ENCODE measurements around the gene CHD6. TPM values are rescaled to one million over a fixed set of nuclear protein-coding genes. Genes with fewer than 3 reads are reported as not detected.
"Not testable (repeated sequence)": the region's sequence is repeated elsewhere in the genome, so short reads cannot be mapped to it uniquely, and the experiment has no call there.

CHD6 gene
- total RNA-seq, 2 donors from 2014 or later, result 16.5 to 21.4 TPM

- Mint-ChIP-seq H3K27me3 (no peaks in the 10 kb centered on the region), H3K27ac (peak overlapping the region; percentile 52), H3K36me3 (ENCODE audit: low read depth) (peaks cover 37% of the 10 kb centered on the region), H3K9me3 (peaks cover 8% of the 10 kb centered on the region), H3K4me3 (peak overlapping the region; percentile 10), H3K4me1 (peaks cover 14% of the 10 kb centered on the region)
- ATAC-seq (replicated peaks), result no peak
Measured at GRCh38 chr20:41552295-41553068, 65.7 kb downstream of the CHD6 start.

DNA sequence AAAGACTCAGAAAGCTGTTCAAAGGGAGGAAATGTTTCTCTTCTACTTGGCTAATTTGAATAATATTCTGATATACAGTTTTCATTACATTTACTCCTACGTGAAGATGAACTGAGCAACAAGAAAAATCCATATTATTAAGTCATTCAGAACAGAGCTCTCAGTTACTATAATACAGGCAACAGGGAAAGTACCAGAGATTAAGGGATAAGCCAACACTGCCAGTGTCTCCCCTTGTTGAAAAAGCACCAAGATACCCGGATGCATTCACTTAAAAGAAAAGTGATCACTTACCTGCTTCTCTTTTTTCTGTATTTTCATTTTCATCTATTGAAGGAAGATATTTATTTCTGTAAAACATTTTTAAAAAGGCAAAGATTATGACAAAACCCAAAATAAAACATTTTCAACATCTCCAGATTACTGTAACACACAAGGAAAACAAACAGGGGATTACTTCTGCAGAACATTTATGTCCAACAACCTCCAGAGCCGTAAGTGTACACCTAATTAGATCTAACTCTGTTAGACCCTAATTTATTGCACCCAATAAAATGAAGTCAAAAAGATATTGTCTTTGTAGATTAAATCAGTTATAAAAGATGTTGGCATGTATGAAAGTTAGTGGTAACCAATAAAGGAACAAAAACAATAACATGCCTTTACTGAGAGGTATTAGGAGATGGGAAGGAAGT lies 67.0 kb downstream of the CHD6 start:
- Mint-ChIP-seq H3K4me1 (peaks cover 14% of the 10 kb centered on the region), H3K9me3 (peaks cover 8% of the 10 kb centered on the region), H3K27ac (no peak overlapping the region), H3K27me3 (no peaks in the 10 kb centered on the region), H3K4me3 (no peak overlapping the region), H3K36me3 (ENCODE audit: low read depth) (peaks cover 24% of the 10 kb centered on the region)
- no peak for ATAC-seq (replicated peaks)

DNA sequence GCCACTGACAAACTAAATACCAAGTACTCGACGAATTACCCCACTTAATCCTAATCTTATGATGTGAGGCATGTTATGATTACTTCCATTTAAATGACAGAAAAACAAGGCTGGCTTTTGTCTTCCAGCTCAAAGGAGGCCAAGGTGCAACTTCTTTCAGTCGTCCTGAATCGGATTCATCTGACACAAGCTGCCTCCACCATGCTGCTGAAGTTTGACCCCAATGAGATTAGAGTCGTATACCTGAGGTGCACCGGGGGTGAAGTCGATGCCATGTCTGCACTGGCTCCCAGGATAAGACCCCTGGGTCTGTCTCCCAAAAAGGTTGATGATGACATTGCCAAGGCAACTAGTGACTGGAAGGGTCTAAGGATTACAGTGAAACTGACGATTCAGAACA lies 71.0 kb downstream of the CHD6 start:
- no peak for ATAC-seq (replicated peaks)
- Mint-ChIP-seq H3K27me3 (no peaks in the 10 kb centered on the region), H3K27ac (no peak overlapping the region), H3K36me3 (ENCODE audit: low read depth) (peaks cover 18% of the 10 kb centered on the region), H3K9me3 (peaks cover 8% of the 10 kb centered on the region), H3K4me1 (peaks cover 9% of the 10 kb centered on the region), H3K4me3 (no peak overlapping the region)

DNA sequence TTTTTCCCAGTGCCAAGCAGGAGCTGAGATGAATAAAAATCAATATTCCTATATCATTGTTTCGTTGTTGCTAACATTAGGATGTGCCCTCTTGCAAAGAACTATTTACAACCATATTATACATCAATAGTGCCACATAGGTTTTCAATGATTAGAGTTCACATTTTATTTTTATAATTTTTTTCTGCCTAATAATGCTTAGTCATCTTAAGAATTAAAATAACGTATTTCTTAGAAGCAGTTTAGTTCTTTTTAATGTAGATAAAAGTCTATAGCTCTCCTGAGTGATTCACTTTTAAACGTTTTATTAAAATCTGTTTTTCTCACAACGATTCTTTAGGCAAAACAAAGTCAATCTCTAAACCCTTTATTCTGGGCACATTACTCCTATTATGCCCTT lies 71.6 kb downstream of the CHD6 start:
- Mint-ChIP-seq H3K27me3 (no peaks in the 10 kb centered on the region), H3K36me3 (ENCODE audit: low read depth) (peaks cover 18% of the 10 kb centered on the region), H3K4me1 (peaks cover 9% of the 10 kb centered on the region), H3K4me3 (no peak overlapping the region), H3K27ac (no peak overlapping the region), H3K9me3 (peaks cover 8% of the 10 kb centered on the region)
- ATAC-seq (replicated peaks), result no peak

- Mint-ChIP-seq H3K27ac (no peak overlapping the region), H3K27me3 (no peaks in the 10 kb centered on the region), H3K4me3 (no peak overlapping the region), H3K9me3 (no peaks in the 10 kb centered on the region), H3K4me1 (no peaks in the 10 kb centered on the region), H3K36me3 (ENCODE audit: low read depth) (peaks cover 12% of the 10 kb centered on the region)
- no peak for ATAC-seq (replicated peaks)
Measured at GRCh38 chr20:41544472-41544871, 73.7 kb downstream of the CHD6 start.

- no peaks in the 10 kb centered on the region for H3K9me3 Mint-ChIP-seq
- H3K27ac Mint-ChIP-seq, result no peak overlapping the region
- peaks cover 28% of the 10 kb centered on the region for H3K36me3 Mint-ChIP-seq (ENCODE audit: low read depth)
- ATAC-seq (replicated peaks), result no peak
- no peaks in the 10 kb centered on the region for H3K27me3 Mint-ChIP-seq
- no peak overlapping the region for H3K4me3 Mint-ChIP-seq
- no peaks in the 10 kb centered on the region for H3K4me1 Mint-ChIP-seq
Measured at GRCh38 chr20:41540918-41541317, 77.3 kb downstream of the CHD6 start.

- Mint-ChIP-seq H3K4me3 (no peak overlapping the region), H3K27me3 (no peaks in the 10 kb centered on the region), H3K9me3 (no peaks in the 10 kb centered on the region), H3K4me1 (no peaks in the 10 kb centered on the region), H3K27ac (no peak overlapping the region), H3K36me3 (ENCODE audit: low read depth) (peaks cover 28% of the 10 kb centered on the region)
- ATAC-seq (replicated peaks), result no peak
Measured at GRCh38 chr20:41540459-41540858, 77.7 kb downstream of the CHD6 start.

GRCh38 chr20:41538810-41539596 lies 79.2 kb downstream of the CHD6 start:
- Mint-ChIP-seq H3K36me3 (ENCODE audit: low read depth) (peaks cover 28% of the 10 kb centered on the region), H3K9me3 (no peaks in the 10 kb centered on the region), H3K4me3 (no peak overlapping the region), H3K27me3 (no peaks in the 10 kb centered on the region), H3K27ac (no peak overlapping the region), H3K4me1 (no peaks in the 10 kb centered on the region)
- no peak for ATAC-seq (replicated peaks)

DNA sequence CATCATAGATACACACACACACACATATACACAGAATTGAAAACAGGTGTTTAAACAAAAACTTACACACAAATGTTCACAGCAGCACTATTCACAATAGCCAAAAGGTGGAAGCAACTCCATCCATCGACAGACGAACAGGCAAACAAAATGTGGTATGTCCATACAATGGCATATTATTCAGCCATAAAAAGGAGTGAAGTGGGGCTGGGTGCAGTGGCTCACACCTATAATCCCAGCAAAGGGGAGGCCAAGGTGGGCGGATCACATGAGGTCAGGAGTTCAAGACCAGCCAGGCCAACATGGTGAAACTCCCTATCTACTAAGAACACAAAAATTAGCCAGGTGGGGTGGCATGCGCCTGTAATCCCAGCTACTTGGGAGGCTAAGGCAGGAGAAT lies 80.3 kb downstream of the CHD6 start:
- H3K4me1 Mint-ChIP-seq, result peaks cover 5% of the 10 kb centered on the region
- no peak overlapping the region for H3K4me3 Mint-ChIP-seq
- H3K27me3 Mint-ChIP-seq, result no peaks in the 10 kb centered on the region
- ATAC-seq (replicated peaks), result no peak
- peaks cover 35% of the 10 kb centered on the region for H3K36me3 Mint-ChIP-seq (ENCODE audit: low read depth)
- H3K27ac Mint-ChIP-seq, result no peak overlapping the region
- H3K9me3 Mint-ChIP-seq, result no peaks in the 10 kb centered on the region

DNA sequence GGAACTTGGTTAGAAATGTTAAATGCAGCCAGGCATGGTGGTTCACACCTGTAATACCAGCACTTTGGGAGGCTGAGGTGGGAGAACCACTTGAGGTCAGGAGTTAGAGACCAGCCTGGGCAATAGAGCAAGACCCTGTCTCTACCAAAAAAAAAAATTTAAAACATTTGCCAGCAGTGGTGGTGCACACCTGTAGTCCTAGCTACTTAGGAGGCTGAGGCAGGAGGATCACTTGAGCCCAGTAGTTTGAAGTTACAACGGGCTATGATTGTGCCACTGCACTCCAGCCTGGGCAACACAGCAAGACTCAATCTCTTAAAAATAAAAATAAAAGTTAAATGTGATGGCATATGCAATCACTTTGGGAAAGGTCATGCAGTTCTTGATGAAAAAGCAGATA lies 82.6 kb downstream of the CHD6 start:
- H3K4me1 Mint-ChIP-seq; H3K27ac Mint-ChIP-seq; H3K4me3 Mint-ChIP-seq; H3K9me3 Mint-ChIP-seq; ATAC-seq (replicated peaks); H3K27me3 Mint-ChIP-seq: not testable (repeated sequence)
- H3K36me3 Mint-ChIP-seq (ENCODE audit: low read depth), result peaks cover 40% of the 10 kb centered on the region

GRCh38 chr20:41534842-41535241 lies 83.3 kb downstream of the CHD6 start:
- Mint-ChIP-seq H3K9me3 (no peaks in the 10 kb centered on the region), H3K27ac (no peak overlapping the region), H3K27me3 (no peaks in the 10 kb centered on the region), H3K36me3 (ENCODE audit: low read depth) (peaks cover 34% of the 10 kb centered on the region), H3K4me1 (peaks cover 5% of the 10 kb centered on the region), H3K4me3 (no peak overlapping the region)
- no peak for ATAC-seq (replicated peaks)

- H3K27me3 Mint-ChIP-seq, result no peaks in the 10 kb centered on the region
- H3K4me3 Mint-ChIP-seq, result no peak overlapping the region
- H3K36me3 Mint-ChIP-seq (ENCODE audit: low read depth), result peaks cover 37% of the 10 kb centered on the region
- H3K27ac Mint-ChIP-seq, result no peak overlapping the region
- H3K9me3 Mint-ChIP-seq, result no peaks in the 10 kb centered on the region
- no peak for ATAC-seq (replicated peaks)
- peaks cover 10% of the 10 kb centered on the region for H3K4me1 Mint-ChIP-seq
Measured at GRCh38 chr20:41534170-41534569, 84.0 kb downstream of the CHD6 start.

- no peak for ATAC-seq (replicated peaks)
- no peaks in the 10 kb centered on the region for H3K9me3 Mint-ChIP-seq
- no peak overlapping the region for H3K4me3 Mint-ChIP-seq
- peaks cover 32% of the 10 kb centered on the region for H3K36me3 Mint-ChIP-seq (ENCODE audit: low read depth)
- H3K4me1 Mint-ChIP-seq, result peaks cover 11% of the 10 kb centered on the region
- H3K27me3 Mint-ChIP-seq, result no peaks in the 10 kb centered on the region
- H3K27ac Mint-ChIP-seq, result no peak overlapping the region
Measured at GRCh38 chr20:41533537-41534136, 84.5 kb downstream of the CHD6 start.

DNA sequence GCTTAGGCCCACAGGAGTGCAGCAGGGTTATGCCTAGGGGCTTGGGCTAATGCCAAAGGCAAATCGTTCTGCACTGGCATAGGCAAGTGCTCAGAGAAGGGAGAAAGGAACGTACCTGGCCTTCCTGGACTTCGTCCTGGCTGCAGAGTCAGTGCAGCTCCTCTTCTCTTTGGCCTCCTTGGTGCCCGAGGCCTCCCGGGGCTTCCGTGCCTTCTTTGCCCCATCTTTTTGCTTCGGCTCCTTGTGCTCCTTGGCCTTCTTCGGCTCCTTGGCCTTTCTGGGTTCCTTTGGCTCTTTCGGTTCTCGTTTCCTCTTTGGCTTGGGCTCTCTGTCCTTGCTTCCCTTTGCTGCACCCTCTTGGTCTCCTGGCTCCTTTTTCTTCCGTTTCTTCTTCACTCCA lies 85.2 kb downstream of the CHD6 start:
- no peak for ATAC-seq (replicated peaks)
- Mint-ChIP-seq H3K27ac (no peak overlapping the region), H3K4me3 (no peak overlapping the region), H3K27me3 (no peaks in the 10 kb centered on the region), H3K4me1 (peaks cover 11% of the 10 kb centered on the region), H3K9me3 (no peaks in the 10 kb centered on the region), H3K36me3 (ENCODE audit: low read depth) (peaks cover 31% of the 10 kb centered on the region)

Data from activated T-helper 17 cell treated with anti-CD3 and anti-CD28 coated beads, Interleukin-2, amount 50 U/mL, for 72 hours (primary cell).